Subcutaneous abdominal adipose tissue (tissue), 5 donors: ENCODE data around the gene GGPS1.

Source experiments
- H3K27ac ChIP-seq: one replicate; pipeline ENCODE4 v1.7.0; 2013; ENCODE audit warnings: low read depth, mild to moderate bottlenecking, inconsistent platforms, low read length, moderate library complexity
- H3K27me3 ChIP-seq, 5 donors: one replicate each; pipeline ENCODE4 v1.7.0; 2013; ENCODE audit warnings: low read length in 5 of 5, inconsistent platforms in 1 of 5; ENCODE audit not compliant: control insufficient read depth in 5 of 5, insufficient read depth in 4 of 5
- H3K36me3 ChIP-seq, 5 donors: one replicate each; pipeline ENCODE4 v1.7.0; 2013; ENCODE audit warnings: low read length in 5 of 5; ENCODE audit not compliant: control insufficient read depth in 5 of 5, insufficient read depth in 5 of 5
- H3K4me1 ChIP-seq, 5 donors: one replicate each; pipeline ENCODE4 v1.7.0; 2013; ENCODE audit warnings: low read length in 5 of 5, mild to moderate bottlenecking in 3 of 5, moderate library complexity in 1 of 5; ENCODE audit not compliant: control insufficient read depth in 5 of 5, insufficient read depth in 5 of 5
- H3K4me3 ChIP-seq, 5 donors: one replicate each; pipeline ENCODE4 v1.7.0; 2013; ENCODE audit warnings: low read length in 5 of 5, low read depth in 1 of 5
- H3K9ac ChIP-seq, 5 donors: one replicate each; pipeline ENCODE4 v1.7.0; 2013; ENCODE audit warnings: low read length in 5 of 5, mild to moderate bottlenecking in 4 of 5, moderate library complexity in 3 of 5
- H3K9me3 ChIP-seq, 5 donors: one replicate each; pipeline ENCODE4 v1.7.0; 2013; ENCODE audit warnings: low read length in 5 of 5; ENCODE audit not compliant: control insufficient read depth in 5 of 5
- donor health status: healthy.
- donor health status: healthy.
- donor health status: healthy.
- donor health status: healthy.
- donor health status: healthy.

The GGPS1 gene

GRCh38 chr1:235320521-235321179 lies 7.7 kb upstream of the GGPS1 start:
- peaks cover 0 to 19% (median 12%) of the 10 kb centered on the region in 5 donors for H3K4me1 ChIP-seq
- H3K9ac ChIP-seq = no peak overlapping the region
- H3K9me3 ChIP-seq = no peaks in the 10 kb centered on the region
- no peaks in the 10 kb centered on the region for H3K27me3 ChIP-seq
- H3K4me3 ChIP-seq = no peak overlapping the region
- H3K27ac ChIP-seq = no peak overlapping the region
- H3K36me3 ChIP-seq = peaks cover 3 to 18% (median 9%) of the 10 kb centered on the region in 5 donors

DNA sequence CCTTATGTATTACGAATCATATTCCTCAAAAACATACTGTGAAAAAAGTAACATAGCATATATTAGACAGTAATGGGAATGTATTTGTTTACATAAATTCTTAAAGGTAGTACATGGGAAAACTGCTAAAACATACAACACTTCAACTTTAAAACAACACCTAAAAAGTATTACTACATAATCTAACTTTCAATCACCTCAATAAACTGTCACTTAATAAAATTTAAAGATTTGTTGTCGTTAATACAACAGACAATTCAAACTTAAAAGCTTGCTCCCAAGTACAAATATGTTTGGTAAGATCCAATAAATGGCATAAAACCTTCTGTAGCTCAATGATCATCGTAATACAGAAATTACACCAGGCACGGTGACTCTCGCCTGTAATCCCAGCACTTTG lies 4.1 kb upstream of the GGPS1 start:
- Histone ChIP-seq H3K36me3 (peaks cover 0 to 8% (median 3%) of the 10 kb centered on the region in 5 donors), H3K4me3 (no peak overlapping the region), H3K9me3 (no peaks in the 10 kb centered on the region), H3K4me1 (peaks cover 5 to 27% (median 27%) of the 10 kb centered on the region in 5 donors), H3K9ac (peak overlapping the region in 2 of 5 donors; percentile 35), H3K27ac (no peak overlapping the region), H3K27me3 (peaks cover 0 to 4% (median 0%) of the 10 kb centered on the region in 5 donors)

- peaks cover 0 to 4% (median 0%) of the 10 kb centered on the region in 5 donors for H3K27me3 ChIP-seq
- peak overlapping the region in 1 of 5 donors; percentile 44 for H3K4me3 ChIP-seq
- peaks cover 5 to 35% (median 34%) of the 10 kb centered on the region in 5 donors for H3K4me1 ChIP-seq
- peak overlapping the region; percentile 37 for H3K27ac ChIP-seq
- peak overlapping the region in 3 of 5 donors; percentile 35 to 82 (median 56) for H3K9ac ChIP-seq
- H3K9me3 ChIP-seq = no peaks in the 10 kb centered on the region
- peaks cover 0 to 5% (median 3%) of the 10 kb centered on the region in 5 donors for H3K36me3 ChIP-seq
These were observed 3.2 kb upstream of the GGPS1 start for GRCh38 chr1:235325139-235325538.

GRCh38 chr1:235325854-235326253 lies 2.5 kb upstream of the GGPS1 start:
- Histone ChIP-seq H3K36me3 (peaks cover 0 to 3% (median 0%) of the 10 kb centered on the region in 5 donors), H3K9ac (peak overlapping the region in 3 of 5 donors; percentile 62 to 100 (median 95)), H3K27me3 (peaks cover 0 to 4% (median 0%) of the 10 kb centered on the region in 5 donors), H3K9me3 (no peaks in the 10 kb centered on the region), H3K4me3 (peak overlapping the region in 4 of 5 donors; percentile 11 to 95 (median 91)), H3K27ac (peak overlapping the region; percentile 95), H3K4me1 (peaks cover 5 to 42% (median 38%) of the 10 kb centered on the region in 5 donors)

GRCh38 chr1:235326719-235327558 lies 1.4 kb upstream of the GGPS1 start:
- Histone ChIP-seq H3K36me3 (no peaks in the 10 kb centered on the region), H3K27me3 (peaks cover 0 to 4% (median 0%) of the 10 kb centered on the region in 5 donors), H3K4me1 (peaks cover 5 to 51% (median 42%) of the 10 kb centered on the region in 5 donors), H3K9me3 (no peaks in the 10 kb centered on the region), H3K9ac (peak overlapping the region; percentile 87 to 100 (median 97)), H3K27ac (peak overlapping the region; percentile 95), H3K4me3 (peak overlapping the region; percentile 89 to 96 (median 93))

DNA sequence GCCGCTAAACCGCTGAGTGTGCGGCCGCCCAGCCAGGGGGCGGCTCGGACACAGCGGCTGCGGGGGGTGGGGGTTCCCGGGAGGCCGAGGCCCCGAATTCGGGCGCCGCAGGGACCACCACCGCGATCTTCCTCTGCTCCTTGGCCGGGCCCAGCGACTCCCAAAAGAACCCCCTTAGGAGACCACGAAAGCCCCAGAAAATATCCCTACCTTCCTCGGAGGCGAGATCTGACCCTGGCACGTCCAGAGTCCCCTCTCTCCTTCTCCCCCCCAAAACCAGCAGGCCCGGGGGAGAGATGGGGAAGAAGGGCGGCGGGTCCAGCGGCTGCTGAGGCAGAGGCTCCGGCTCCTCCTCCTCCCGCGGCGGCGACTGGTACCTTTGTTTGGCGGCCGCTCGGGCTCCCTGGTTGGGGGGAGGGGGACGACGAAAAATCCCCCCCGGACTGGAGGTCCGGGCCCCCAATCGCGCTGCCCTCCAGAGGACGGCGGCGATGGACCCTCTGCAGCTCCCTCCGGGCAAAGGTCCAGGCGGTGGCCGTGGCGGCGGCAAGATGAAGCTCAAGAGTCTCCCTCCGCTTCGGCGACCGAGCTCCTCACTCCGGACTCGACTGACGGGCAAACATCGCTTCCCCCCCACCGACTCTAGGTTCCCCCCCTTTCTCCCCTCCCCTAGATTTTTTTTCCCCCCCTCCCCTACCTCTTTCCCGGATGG lies 655 bp upstream of the GGPS1 start, which contains the start of gene ARID4B:
TSS of gene ARID4B (minus strand) at position 621 of the 712 bp plus-strand sequence. CDS start 1,260 bp downstream, outside the sequence.
- Histone ChIP-seq H3K4me3 (peak within 1 kb of the TSS; percentile 89 to 99 (median 93)), H3K36me3 (no peaks in the 10 kb centered on the region), H3K4me1 (peaks cover 5 to 53% (median 47%) of the 10 kb centered on the region in 5 donors), H3K9ac (peak within 1 kb of the TSS; percentile 95 to 100 (median 97)), H3K27me3 (peaks cover 0 to 4% (median 0%) of the 10 kb centered on the region in 5 donors), H3K27ac (peak within 1 kb of the TSS; percentile 95), H3K9me3 (no peaks in the 10 kb centered on the region)

DNA sequence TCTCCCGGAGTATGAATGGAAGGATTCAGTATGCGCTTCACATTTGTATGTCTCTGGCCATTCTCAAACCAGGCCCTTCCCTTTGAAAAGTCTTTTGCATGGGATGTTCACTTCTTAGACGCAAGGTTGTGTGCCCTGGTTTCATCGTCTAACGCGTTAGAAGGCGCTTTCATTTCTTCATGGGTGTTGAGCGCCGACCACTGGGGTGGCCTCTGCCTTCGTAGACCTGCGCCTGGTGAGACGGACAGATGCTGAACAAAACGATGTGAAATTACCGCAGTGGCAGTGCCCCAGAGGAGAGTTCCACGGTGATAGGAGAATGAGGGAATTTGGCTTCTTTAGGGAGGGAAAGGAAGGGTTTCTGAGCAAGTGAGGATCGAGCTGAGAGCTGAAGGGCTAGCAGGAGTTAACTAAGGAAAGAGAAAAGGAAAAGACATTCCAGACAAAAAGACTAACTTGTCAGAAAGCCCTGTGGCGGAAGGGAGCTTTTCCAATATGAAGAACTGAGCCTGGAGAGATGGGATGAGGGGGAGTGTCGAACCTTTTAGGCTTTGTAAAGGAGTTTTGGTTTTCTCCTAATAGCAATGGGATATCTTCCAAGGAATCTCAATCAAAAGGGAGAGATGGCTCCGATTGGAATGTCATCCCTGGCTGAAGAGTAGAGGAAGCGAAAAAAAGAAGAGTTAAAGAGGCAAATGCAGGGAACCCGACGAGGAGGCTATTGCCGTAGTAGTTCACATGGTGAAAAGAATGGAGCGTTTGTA lies 951 bp downstream of the GGPS1 start:
- H3K36me3 ChIP-seq = no peaks in the 10 kb centered on the region
- peaks cover 5 to 50% (median 47%) of the 10 kb centered on the region in 5 donors for H3K4me1 ChIP-seq
- peak overlapping the region; percentile 69 to 96 (median 91) for H3K9ac ChIP-seq
- peaks cover 0 to 4% (median 0%) of the 10 kb centered on the region in 5 donors for H3K27me3 ChIP-seq
- H3K27ac ChIP-seq = peak overlapping the region; percentile 95
- no peaks in the 10 kb centered on the region for H3K9me3 ChIP-seq
- peak overlapping the region; percentile 83 to 99 (median 91) for H3K4me3 ChIP-seq

GRCh38 chr1:235330918-235331285 lies 2.5 kb downstream of the GGPS1 start:
- Histone ChIP-seq H3K4me3 (no peak overlapping the region), H3K27ac (no peak overlapping the region), H3K9me3 (no peaks in the 10 kb centered on the region), H3K9ac (no peak overlapping the region), H3K27me3 (peaks cover 0 to 4% (median 0%) of the 10 kb centered on the region in 5 donors), H3K4me1 (peaks cover 5 to 37% (median 34%) of the 10 kb centered on the region in 5 donors), H3K36me3 (peaks cover 3 to 8% (median 6%) of the 10 kb centered on the region in 5 donors)

DNA sequence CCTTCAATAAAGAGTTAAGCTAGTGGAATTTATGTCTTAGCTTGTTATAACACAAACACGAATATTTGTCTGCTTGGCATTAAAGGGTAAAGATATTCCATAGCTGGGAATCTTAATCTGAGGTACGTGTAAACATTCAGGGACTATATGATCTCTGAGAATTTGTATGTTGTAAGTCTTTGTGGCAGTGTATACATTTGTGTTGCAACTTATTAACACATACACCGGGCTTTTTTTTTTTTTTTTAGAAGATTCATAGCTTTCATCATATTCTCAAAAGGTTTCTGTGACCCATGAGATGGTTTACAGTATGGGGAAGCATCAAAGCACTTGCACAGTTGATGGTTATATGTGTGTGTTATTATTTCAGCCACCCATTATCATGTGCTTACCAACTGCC lies 3.0 kb downstream of the GGPS1 start:
- Histone ChIP-seq H3K27me3 (peaks cover 0 to 4% (median 0%) of the 10 kb centered on the region in 5 donors), H3K9ac (peak overlapping the region in 1 of 5 donors; percentile 33), H3K36me3 (peaks cover 3 to 9% (median 9%) of the 10 kb centered on the region in 5 donors), H3K9me3 (no peaks in the 10 kb centered on the region), H3K27ac (no peak overlapping the region), H3K4me3 (no peak overlapping the region), H3K4me1 (peaks cover 5 to 32% (median 29%) of the 10 kb centered on the region in 5 donors)
